Smooth muscle cell (in vitro differentiated cells): ENCODE measurements around the gene FIS1. TPM values are rescaled to one million over a fixed set of nuclear protein-coding genes. Genes with fewer than 3 reads are reported as not detected.
A peak's percentile ranks its signal among the peaks of the same experiment; 100 is the strongest.

ENCODE experiments used
- DNase-seq: peaks from one replicate; lab custom pipeline; 2025; ENCODE audit not compliant: unreplicated experiment; lab: John Stamatoyannopoulos, UW
- H2AFZ ChIP-seq: fragments of 200-600 bp; sonication (generic); 2 replicates; pipeline ENCODE4 v1.6.0; 2016; ENCODE audit warnings: antibody characterized with exemption, low read depth, mild to moderate bottlenecking
- H3F3A ChIP-seq: fragments of 200-600 bp; sonication (generic); 2 replicates; pipeline ENCODE4 v1.6.0; 2017; ENCODE audit warnings: antibody characterized with exemption, low read depth
- H3K27ac ChIP-seq: fragments of 200-600 bp; sonication (generic); 2 replicates; pipeline ENCODE4 v1.5.1; 2016; ENCODE audit warnings: low read depth, mild to moderate bottlenecking
- H3K27me3 ChIP-seq: fragments of 200-600 bp; sonication (generic); 2 replicates; pipeline ENCODE4 v1.6.1; 2016; ENCODE audit warnings: low read depth, mild to moderate bottlenecking
- H3K36me3 ChIP-seq: fragments of 200-600 bp; sonication (generic); 2 replicates; pipeline ENCODE4 v1.5.1; 2016; ENCODE audit warnings: low read depth
- H3K4me1 ChIP-seq: fragments of 200-600 bp; sonication (generic); 2 replicates; pipeline ENCODE4 v1.5.1; 2016; ENCODE audit warnings: low read depth
- H3K4me2 ChIP-seq: fragments of 200-600 bp; sonication (generic); 2 replicates; pipeline ENCODE4 v1.6.0; 2016; ENCODE audit warnings: mild to moderate bottlenecking
- H3K4me3 ChIP-seq: fragments of 200-600 bp; sonication (generic); 2 replicates; pipeline ENCODE4 v1.5.1; 2016; ENCODE audit warnings: mild to moderate bottlenecking
- H3K79me2 ChIP-seq: fragments of 200-600 bp; sonication (generic); 2 replicates; pipeline ENCODE4 v1.6.0; 2016; ENCODE audit warnings: low read depth, mild to moderate bottlenecking
- H3K9ac ChIP-seq: fragments of 200-600 bp; sonication (generic); 2 replicates; pipeline ENCODE4 v1.6.0; 2016; ENCODE audit warnings: low read depth
- H3K9me3 ChIP-seq: fragments of 200-600 bp; sonication (generic); replicated peaks from 2 replicates; pipeline ENCODE4 v1.5.1; 2016; ENCODE audit warnings: low read depth
- H4K20me1 ChIP-seq: fragments of 200-600 bp; sonication (generic); 2 replicates; pipeline ENCODE4 v1.6.0; 2016; ENCODE audit warnings: low read depth
- WGBS: methylation state at CpG from one replicate; pipeline ENCODE4 v1.1.7; 2016; ENCODE audit warnings: low lambda C conversion rate; 5-methylcytosine and 5-hydroxymethylcytosine counted together
- polyA plus RNA-seq: library from polyadenylated mRNA; unstranded; fragments of >200 nt; fragmentation: Nextera tagmentation; extraction: Ambion mirVana; gene quantifications from 2 replicates; pipeline ENCODE4 v1.2.1, GENCODE V29; 2016
- total RNA-seq: library from RNA; depleted of rRNA; stranded (reverse); fragments of >200 nt; gene quantifications from 2 replicates; pipeline ENCODE4 v1.2.3, GENCODE V29; 2014
- TF ChIP-seq, protein P1 (sequence below): fragments of 200-600 bp; sonication (generic); IDR thresholded peaks from 2 replicates; pipeline ENCODE4 v1.5.1; 2017; ENCODE audit warnings: borderline replicate concordance, mild to moderate bottlenecking, antibody characterized with exemption; ENCODE audit not compliant: insufficient read depth, poor library complexity, severe bottlenecking

FIS1 gene
- total and polyA plus RNA-seq, 2 experiments from 2014 or later: 97.7 to 174 TPM

- no peak overlapping the region for H3K9ac ChIP-seq
- peaks cover 38% of the 10 kb centered on the region for H4K20me1 ChIP-seq
- TF ChIP-seq, protein P1, sequence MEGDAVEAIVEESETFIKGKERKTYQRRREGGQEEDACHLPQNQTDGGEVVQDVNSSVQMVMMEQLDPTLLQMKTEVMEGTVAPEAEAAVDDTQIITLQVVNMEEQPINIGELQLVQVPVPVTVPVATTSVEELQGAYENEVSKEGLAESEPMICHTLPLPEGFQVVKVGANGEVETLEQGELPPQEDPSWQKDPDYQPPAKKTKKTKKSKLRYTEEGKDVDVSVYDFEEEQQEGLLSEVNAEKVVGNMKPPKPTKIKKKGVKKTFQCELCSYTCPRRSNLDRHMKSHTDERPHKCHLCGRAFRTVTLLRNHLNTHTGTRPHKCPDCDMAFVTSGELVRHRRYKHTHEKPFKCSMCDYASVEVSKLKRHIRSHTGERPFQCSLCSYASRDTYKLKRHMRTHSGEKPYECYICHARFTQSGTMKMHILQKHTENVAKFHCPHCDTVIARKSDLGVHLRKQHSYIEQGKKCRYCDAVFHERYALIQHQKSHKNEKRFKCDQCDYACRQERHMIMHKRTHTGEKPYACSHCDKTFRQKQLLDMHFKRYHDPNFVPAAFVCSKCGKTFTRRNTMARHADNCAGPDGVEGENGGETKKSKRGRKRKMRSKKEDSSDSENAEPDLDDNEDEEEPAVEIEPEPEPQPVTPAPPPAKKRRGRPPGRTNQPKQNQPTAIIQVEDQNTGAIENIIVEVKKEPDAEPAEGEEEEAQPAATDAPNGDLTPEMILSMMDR: no peak
- whole genome bisulfite sequencing: 97% methylated on average over 5 of the region's 5 CpGs
- H2AFZ ChIP-seq: no peak overlapping the region
- DNase-seq: no peak
- H3K27ac ChIP-seq: no peak overlapping the region
- no peak overlapping the region for H3K4me3 ChIP-seq
- H3K79me2 ChIP-seq: peaks cover 57% of the 10 kb centered on the region
- H3K27me3 ChIP-seq: no peaks in the 10 kb centered on the region
- H3K4me1 ChIP-seq: peaks cover 10% of the 10 kb centered on the region
- H3F3A ChIP-seq: no peaks in the 10 kb centered on the region
- no peaks in the 10 kb centered on the region for H3K9me3 ChIP-seq
- no peaks in the 10 kb centered on the region for H3K36me3 ChIP-seq
- no peak overlapping the region for H3K4me2 ChIP-seq
Observed at GRCh38 chr7:101220295-101220694, 24.6 kb downstream of the FIS1 start.

- peak overlapping the region; percentile 74 for H3K4me3 ChIP-seq
- TF ChIP-seq, protein P1: no peak
- no peaks in the 10 kb centered on the region for H3K9me3 ChIP-seq
- H3K27me3 ChIP-seq: no peaks in the 10 kb centered on the region
- H3K36me3 ChIP-seq: no peaks in the 10 kb centered on the region
- H3K9ac ChIP-seq: peak overlapping the region; percentile 94
- H3K79me2 ChIP-seq: peaks cover 57% of the 10 kb centered on the region
- no peaks in the 10 kb centered on the region for H3F3A ChIP-seq
- peaks cover 38% of the 10 kb centered on the region for H4K20me1 ChIP-seq
- DNase-seq: no peak
- 11% methylated on average over 26 of the region's 26 CpGs for WGBS
- H3K4me1 ChIP-seq: peaks cover 10% of the 10 kb centered on the region
- H3K4me2 ChIP-seq: peak overlapping the region; percentile 98
- peak overlapping the region; percentile 98 for H3K27ac ChIP-seq
- peak overlapping the region; percentile 86 for H2AFZ ChIP-seq
Observed at GRCh38 chr7:101218236-101219125, 26.4 kb downstream of the FIS1 start.

- no peaks in the 10 kb centered on the region for H3F3A ChIP-seq
- no peaks in the 10 kb centered on the region for H3K27me3 ChIP-seq
- peak within 1 kb of the TSS; percentile 98 for H3K4me2 ChIP-seq
- no peaks in the 10 kb centered on the region for H3K9me3 ChIP-seq
- WGBS: under 1% methylated on average over 39 of the region's 57 CpGs
- H3K9ac ChIP-seq: peak within 1 kb of the TSS; percentile 94
- H3K79me2 ChIP-seq: peaks cover 57% of the 10 kb centered on the region
- peak; percentile 79 for DNase-seq
- TF ChIP-seq, protein P1: peak; percentile 20
- peaks cover 10% of the 10 kb centered on the region for H3K4me1 ChIP-seq
- H4K20me1 ChIP-seq: peaks cover 31% of the 10 kb centered on the region
- H3K4me3 ChIP-seq: peak within 1 kb of the TSS; percentile 74
- H3K27ac ChIP-seq: peak within 1 kb of the TSS; percentile 98
- H3K36me3 ChIP-seq: no peaks in the 10 kb centered on the region
- peak within 1 kb of the TSS; percentile 86 for H2AFZ ChIP-seq
Observed at GRCh38 chr7:101217388-101218235, 27.3 kb downstream of the FIS1 start, which contains the start of the genes PLOD3 and ZNHIT1. TSS of gene PLOD3 (minus strand) at chr7:101217581. CDS start at chr7:101217274, 307 bp downstream. TSS of gene ZNHIT1 (plus strand) at chr7:101218165. CDS start at chr7:101218196, 31 bp downstream.
